LNCaP clone FGC (cell line): ENCODE measurements around the gene TJP1.
"Not testable (repeated sequence)": the region's sequence is repeated elsewhere in the genome, so short reads cannot be mapped to it uniquely, and the experiment has no call there.

Experiments used
- DNase-seq: peaks from one replicate; pipeline ENCODE4 v3.0.0-alpha.2; 2011; ENCODE audit warnings: low read depth
- H3K4me3 ChIP-seq: 2 replicates; pipeline ENCODE4 v1.5.1; 2011; ENCODE audit warnings: mild to moderate bottlenecking, low read depth, low read length, control low read depth
- TF ChIP-seq, protein P1 (sequence below): IDR thresholded peaks from 2 replicates; pipeline ENCODE4 v1.5.1; 2012; ENCODE audit warnings: mild to moderate bottlenecking; ENCODE audit not compliant: control insufficient read depth, insufficient read depth; ENCODE audit errors: extremely low read depth

Gene TJP1

DNA sequence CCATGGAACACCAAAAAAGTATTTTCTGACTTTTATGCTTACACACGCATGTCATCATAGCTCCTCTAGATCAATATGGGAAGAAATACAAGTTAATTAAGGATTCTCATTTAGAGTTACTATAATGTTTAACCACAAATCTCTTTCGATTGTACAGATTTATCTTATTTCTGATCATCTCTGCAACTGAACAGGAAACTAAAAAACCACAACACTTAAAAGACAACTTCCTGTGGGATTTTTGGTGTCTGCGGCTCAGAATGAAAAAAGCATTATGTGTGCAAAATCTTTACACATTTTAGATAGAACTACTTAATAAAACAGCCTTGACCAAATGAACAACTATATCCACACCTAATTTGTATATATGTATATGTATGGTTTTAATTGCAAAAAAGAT is 3.0 kb upstream of the TJP1 start:
- TF ChIP-seq, protein P1, sequence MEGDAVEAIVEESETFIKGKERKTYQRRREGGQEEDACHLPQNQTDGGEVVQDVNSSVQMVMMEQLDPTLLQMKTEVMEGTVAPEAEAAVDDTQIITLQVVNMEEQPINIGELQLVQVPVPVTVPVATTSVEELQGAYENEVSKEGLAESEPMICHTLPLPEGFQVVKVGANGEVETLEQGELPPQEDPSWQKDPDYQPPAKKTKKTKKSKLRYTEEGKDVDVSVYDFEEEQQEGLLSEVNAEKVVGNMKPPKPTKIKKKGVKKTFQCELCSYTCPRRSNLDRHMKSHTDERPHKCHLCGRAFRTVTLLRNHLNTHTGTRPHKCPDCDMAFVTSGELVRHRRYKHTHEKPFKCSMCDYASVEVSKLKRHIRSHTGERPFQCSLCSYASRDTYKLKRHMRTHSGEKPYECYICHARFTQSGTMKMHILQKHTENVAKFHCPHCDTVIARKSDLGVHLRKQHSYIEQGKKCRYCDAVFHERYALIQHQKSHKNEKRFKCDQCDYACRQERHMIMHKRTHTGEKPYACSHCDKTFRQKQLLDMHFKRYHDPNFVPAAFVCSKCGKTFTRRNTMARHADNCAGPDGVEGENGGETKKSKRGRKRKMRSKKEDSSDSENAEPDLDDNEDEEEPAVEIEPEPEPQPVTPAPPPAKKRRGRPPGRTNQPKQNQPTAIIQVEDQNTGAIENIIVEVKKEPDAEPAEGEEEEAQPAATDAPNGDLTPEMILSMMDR: no peak
- no peak overlapping the region for H3K4me3 ChIP-seq
- no peak for DNase-seq

DNA sequence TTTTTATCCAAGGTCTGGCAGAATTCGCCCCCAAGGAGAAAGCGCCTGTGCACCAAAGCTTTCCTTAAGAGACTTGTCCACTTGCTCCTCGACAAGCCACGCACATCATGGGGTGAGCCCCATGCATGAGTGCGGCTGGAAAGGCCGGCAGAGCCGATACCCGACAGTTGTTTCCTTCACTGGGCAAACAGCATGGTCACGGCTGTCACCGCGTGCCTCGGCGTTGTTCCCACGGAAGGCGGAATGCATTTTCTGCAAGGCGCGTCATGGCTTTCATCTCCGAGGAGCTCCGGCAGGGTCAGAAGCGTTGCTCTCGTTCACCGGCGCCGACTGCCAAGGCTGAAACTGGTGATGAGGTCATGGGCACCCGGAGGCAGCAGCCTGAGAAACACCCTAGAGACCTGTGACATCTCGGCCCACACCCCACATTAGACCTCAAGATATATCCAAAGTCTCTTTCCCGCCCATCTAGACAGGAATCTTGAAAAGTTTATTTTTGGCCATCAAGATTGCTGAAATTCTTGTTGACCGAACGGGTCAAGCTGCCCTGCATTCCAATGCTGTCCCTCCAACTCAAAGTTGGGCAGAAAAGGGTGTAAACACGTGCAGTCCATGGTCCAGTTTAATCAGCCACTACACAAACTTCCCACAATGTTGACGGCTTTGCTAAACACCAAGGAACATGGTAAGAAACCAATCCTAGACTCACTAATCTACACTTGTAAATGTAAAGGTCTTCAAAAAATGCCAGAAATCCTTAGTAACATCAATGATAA is 604 bp upstream of the TJP1 start:
- TF ChIP-seq, protein P1: no peak
- DNase-seq: no peak
- H3K4me3 ChIP-seq: peak overlapping the region; percentile 72

DNA sequence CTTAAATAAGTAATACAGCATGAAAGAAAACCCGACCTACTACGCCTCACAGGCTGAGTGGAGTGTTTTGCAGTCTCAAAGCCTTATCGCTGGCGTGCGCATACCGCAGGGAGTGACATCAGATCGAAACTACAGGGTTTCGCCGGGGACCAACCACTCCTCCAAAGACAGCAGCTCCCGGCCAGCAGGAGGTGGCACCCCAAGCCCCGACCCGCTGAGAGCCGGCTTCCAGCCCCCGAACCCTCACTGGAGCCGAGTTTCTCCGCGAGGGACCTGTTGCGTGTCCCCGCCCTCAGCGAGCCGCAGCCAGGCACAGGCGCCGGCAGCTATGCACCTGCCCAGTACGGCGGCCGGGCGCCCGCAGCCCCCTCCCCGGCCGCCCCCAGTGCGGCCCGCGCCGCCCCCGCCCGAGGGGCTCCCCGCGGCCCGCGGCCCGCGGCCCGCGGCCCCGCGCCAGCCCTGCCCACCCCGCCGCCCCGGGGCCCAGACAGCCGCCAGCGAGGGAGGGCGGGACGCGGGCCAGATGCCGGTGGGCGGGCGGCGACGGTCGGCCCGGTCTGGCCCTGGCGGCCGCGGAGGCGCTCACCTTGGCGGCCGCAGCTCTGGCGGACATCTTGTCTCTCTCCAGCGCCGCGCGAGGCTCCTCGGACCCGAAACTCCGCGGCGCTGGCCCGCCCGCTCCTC is 710 bp downstream of the TJP1 start:
- no peak for DNase-seq

DNA sequence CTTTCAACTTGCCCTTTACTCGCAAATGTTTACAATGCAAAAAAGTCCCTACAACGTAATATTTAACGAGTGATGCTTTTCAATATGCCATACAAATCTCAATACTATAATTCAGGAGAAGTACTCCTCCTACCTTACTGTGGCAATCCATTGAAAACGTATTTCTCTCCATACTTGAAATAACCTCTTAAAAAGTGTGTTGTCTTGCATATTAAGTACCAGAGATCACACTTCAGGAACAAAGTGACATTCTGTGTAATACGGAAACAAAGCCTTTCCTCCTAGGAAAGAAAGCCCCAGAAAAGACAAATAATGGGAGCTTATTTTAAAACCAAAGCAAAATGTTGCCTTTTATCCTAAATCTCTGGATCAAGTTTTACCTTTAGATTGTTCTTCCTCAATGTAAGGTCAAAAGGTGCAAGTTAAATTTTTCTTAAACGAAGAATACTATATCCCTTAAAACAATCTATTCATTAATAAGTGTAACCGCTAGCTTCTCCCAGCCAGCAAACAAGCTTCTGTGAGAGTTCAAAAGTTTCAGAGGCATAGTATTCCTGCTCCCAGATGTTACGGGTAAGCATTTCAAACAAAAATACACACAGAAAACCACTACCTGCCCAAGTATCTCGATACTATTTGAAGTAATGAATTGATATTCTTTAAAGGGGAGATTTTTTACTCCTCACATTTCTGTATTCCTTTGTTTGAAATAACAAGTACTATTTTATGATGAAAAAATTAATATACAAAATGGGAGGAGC is 1.7 kb downstream of the TJP1 start:
- peak overlapping the region; percentile 72 for H3K4me3 ChIP-seq
- TF ChIP-seq, protein P1: no peak
- DNase-seq: no peak

More for the DNA sequence above, 710 bp downstream of the TJP1 start:
- TF ChIP-seq, protein P1: no peak
- H3K4me3 ChIP-seq: peak overlapping the region; percentile 72

DNA sequence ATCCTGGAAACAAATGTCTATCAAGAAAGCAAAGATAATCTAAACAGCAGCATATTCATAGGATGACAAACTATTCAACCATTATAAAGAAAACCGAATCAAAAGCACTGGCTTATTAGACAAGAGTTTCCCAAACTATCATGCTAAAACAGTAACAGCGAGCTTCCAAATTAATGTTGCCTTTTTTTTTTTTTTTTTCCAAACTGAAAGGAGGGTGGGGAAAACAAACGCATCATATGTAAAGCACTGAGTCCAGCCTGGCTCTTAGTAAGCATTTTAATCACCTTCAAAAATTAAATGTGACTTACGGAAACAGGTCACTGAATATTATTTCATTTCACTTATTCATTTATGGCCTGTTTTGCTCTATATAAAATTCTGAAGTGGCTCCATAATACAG is 2.3 kb downstream of the TJP1 start:
- peak overlapping the region; percentile 72 for H3K4me3 ChIP-seq
- DNase-seq: no peak
- TF ChIP-seq, protein P1: no peak

DNA sequence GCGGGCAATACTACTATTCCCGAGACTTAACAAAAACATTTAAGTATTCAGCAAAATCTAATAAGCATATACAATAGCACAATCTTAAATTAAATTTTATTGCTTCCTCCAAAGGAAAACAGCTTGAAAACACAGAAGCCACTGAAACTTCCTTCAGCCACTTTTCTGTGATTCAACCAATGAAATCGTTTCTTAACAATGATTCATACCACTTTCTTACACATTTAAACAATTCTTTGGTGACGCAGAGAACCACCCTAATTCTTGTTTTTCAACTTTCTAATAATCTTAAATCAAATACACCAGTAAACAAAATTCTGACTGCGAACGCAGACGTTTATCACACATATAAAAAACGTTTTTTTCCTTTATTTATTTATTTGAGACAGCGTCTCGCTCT is 4.1 kb downstream of the TJP1 start:
- no peak for DNase-seq
- H3K4me3 ChIP-seq: peak overlapping the region; percentile 72
- TF ChIP-seq, protein P1: no peak

DNA sequence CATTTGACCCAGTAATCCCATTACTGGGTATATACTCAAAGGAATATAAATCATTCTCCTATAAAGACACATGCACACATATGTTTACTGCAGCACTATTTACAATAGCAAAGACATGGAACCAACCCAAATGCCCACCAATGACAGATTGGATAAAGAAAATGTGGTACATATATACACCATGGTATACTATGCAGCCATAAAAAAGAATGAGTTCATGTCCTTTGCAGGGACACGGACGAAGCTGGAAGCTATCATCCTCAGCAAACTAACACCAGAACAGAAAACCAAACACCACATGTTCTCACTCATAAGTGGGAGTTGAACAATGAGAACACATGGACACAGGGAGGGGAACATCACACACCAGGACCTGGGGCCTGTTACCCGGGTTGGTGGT is 4.8 kb downstream of the TJP1 start:
- not testable (repeated sequence) for DNase-seq, H3K4me3 ChIP-seq
